ENCODE data around the gene SLC26A2. TPM values are rescaled to one million over a fixed set of nuclear protein-coding genes. Genes with fewer than 3 reads are reported as not detected.

The SLC26A2 gene
- total and polyA plus RNA-seq, 10 of the 15 experiments (the other 5 are each of a cell fraction or from before 2014, with no cell fraction given) = 1.7 to 6.4 (median 4.2) TPM

DNA sequence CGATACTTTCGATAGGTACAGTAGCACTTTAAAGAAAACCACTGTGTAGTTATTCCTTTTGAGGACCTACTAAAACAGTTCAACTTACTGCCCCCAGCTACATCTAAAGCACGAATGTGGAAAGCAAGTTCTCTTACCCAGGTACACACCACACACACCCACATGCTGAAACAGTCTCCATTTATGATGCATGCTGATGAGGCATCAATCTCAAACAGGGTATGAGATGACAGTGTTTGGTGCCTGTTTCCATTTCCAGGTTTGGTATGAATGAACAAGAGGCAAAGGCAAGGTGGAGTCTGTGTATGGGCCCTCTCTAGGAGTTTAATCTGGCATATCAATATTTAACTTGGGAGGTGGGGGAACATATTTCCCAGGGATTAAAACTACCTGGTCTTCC is 53.9 kb downstream of the SLC26A2 start:
- no peaks in the 10 kb centered on the region for H4K20me1 ChIP-seq (ENCODE audit: control insufficient read depth, insufficient read depth)
- intact Hi-C loops (cut with micrococcal nuclease; ENCODE audit: unreplicated experiment) (no loop called here), in situ Hi-C loops (cut with MboI) (no loop called here)
- TF ChIP-seq RFX5 (IDR thresholded peaks at IDR 0.05; ENCODE audit: low read depth, low read length) = no peak
- TF ChIP-seq SREBF1 (IDR thresholded peaks at IDR 0.05; ENCODE audit: low read length) = no peak
- no peak for TF ChIP-seq BRCA1 (IDR thresholded peaks at IDR 0.05; ENCODE audit: low read depth, low read length)
- TF ChIP-seq, protein P1, sequence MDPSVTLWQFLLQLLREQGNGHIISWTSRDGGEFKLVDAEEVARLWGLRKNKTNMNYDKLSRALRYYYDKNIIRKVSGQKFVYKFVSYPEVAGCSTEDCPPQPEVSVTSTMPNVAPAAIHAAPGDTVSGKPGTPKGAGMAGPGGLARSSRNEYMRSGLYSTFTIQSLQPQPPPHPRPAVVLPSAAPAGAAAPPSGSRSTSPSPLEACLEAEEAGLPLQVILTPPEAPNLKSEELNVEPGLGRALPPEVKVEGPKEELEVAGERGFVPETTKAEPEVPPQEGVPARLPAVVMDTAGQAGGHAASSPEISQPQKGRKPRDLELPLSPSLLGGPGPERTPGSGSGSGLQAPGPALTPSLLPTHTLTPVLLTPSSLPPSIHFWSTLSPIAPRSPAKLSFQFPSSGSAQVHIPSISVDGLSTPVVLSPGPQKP (IDR thresholded peaks at IDR 0.05; ENCODE audit: low read depth, low read length) = no peak
- no peak for TF ChIP-seq MTA3 (IDR thresholded peaks at IDR 0.05; ENCODE audit: borderline replicate concordance, low read length)
- no peak for TF ChIP-seq ESRRA (IDR thresholded peaks at IDR 0.05; ENCODE audit: low read length)
- no peak for TF ChIP-seq CBX5 (IDR thresholded peaks at IDR 0.05; ENCODE audit: low read depth)
- no peak for TF ChIP-seq CREB1 (IDR thresholded peaks at IDR 0.05; ENCODE audit: low read depth)
- TF ChIP-seq WRNIP1 (IDR thresholded peaks at IDR 0.05; ENCODE audit: borderline replicate concordance, low read depth, low read length) = no peak
- TF ChIP-seq BACH1 (IDR thresholded peaks at IDR 0.05; ENCODE audit: borderline replicate concordance) = no peak
- TF ChIP-seq, protein P2, sequence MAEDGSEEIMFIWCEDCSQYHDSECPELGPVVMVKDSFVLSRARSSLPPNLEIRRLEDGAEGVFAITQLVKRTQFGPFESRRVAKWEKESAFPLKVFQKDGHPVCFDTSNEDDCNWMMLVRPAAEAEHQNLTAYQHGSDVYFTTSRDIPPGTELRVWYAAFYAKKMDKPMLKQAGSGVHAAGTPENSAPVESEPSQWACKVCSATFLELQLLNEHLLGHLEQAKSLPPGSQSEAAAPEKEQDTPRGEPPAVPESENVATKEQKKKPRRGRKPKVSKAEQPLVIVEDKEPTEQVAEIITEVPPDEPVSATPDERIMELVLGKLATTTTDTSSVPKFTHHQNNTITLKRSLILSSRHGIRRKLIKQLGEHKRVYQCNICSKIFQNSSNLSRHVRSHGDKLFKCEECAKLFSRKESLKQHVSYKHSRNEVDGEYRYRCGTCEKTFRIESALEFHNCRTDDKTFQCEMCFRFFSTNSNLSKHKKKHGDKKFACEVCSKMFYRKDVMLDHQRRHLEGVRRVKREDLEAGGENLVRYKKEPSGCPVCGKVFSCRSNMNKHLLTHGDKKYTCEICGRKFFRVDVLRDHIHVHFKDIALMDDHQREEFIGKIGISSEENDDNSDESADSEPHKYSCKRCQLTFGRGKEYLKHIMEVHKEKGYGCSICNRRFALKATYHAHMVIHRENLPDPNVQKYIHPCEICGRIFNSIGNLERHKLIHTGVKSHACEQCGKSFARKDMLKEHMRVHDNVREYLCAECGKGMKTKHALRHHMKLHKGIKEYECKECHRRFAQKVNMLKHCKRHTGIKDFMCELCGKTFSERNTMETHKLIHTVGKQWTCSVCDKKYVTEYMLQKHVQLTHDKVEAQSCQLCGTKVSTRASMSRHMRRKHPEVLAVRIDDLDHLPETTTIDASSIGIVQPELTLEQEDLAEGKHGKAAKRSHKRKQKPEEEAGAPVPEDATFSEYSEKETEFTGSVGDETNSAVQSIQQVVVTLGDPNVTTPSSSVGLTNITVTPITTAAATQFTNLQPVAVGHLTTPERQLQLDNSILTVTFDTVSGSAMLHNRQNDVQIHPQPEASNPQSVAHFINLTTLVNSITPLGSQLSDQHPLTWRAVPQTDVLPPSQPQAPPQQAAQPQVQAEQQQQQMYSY (CRISPR knock-in tag; IDR thresholded peaks at IDR 0.05) = no peak
- no peak for TF ChIP-seq EZH2 (IDR thresholded peaks at IDR 0.05; ENCODE audit: borderline replicate concordance, control insufficient read depth, low read depth, low read length)
- TF ChIP-seq, protein P3, sequence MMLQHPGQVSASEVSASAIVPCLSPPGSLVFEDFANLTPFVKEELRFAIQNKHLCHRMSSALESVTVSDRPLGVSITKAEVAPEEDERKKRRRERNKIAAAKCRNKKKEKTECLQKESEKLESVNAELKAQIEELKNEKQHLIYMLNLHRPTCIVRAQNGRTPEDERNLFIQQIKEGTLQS (IDR thresholded peaks at IDR 0.05; ENCODE audit: borderline replicate concordance, extremely low read depth, low read depth, low read length) = no peak
- TF ChIP-seq, protein P4, sequence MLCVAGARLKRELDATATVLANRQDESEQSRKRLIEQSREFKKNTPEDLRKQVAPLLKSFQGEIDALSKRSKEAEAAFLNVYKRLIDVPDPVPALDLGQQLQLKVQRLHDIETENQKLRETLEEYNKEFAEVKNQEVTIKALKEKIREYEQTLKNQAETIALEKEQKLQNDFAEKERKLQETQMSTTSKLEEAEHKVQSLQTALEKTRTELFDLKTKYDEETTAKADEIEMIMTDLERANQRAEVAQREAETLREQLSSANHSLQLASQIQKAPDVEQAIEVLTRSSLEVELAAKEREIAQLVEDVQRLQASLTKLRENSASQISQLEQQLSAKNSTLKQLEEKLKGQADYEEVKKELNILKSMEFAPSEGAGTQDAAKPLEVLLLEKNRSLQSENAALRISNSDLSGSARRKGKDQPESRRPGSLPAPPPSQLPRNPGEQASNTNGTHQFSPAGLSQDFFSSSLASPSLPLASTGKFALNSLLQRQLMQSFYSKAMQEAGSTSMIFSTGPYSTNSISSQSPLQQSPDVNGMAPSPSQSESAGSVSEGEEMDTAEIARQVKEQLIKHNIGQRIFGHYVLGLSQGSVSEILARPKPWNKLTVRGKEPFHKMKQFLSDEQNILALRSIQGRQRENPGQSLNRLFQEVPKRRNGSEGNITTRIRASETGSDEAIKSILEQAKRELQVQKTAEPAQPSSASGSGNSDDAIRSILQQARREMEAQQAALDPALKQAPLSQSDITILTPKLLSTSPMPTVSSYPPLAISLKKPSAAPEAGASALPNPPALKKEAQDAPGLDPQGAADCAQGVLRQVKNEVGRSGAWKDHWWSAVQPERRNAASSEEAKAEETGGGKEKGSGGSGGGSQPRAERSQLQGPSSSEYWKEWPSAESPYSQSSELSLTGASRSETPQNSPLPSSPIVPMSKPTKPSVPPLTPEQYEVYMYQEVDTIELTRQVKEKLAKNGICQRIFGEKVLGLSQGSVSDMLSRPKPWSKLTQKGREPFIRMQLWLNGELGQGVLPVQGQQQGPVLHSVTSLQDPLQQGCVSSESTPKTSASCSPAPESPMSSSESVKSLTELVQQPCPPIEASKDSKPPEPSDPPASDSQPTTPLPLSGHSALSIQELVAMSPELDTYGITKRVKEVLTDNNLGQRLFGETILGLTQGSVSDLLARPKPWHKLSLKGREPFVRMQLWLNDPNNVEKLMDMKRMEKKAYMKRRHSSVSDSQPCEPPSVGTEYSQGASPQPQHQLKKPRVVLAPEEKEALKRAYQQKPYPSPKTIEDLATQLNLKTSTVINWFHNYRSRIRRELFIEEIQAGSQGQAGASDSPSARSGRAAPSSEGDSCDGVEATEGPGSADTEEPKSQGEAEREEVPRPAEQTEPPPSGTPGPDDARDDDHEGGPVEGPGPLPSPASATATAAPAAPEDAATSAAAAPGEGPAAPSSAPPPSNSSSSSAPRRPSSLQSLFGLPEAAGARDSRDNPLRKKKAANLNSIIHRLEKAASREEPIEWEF (IDR thresholded peaks at IDR 0.05; ENCODE audit: insufficient replicate concordance, low read depth, low read length) = no peak
- no peak overlapping the region for H3K4me2 ChIP-seq (ENCODE audit: control insufficient read depth, insufficient read depth)
- no peaks in the 10 kb centered on the region for H3K4me1 ChIP-seq (ENCODE audit: control insufficient read depth, insufficient read depth, low read length)
- peaks cover 8% of the 10 kb centered on the region; the same call in 2 of the 3 replicates for H3K9me3 ChIP-seq (replicated peaks; ENCODE audit: control insufficient read depth, insufficient read depth, low read length)
- H3K36me3 ChIP-seq (ENCODE audit: control insufficient read depth in 2 of 2, insufficient read depth in 2 of 2, low read length in 1 of 2) = peaks cover 23 to 47% of the 10 kb centered on the region in 2 experiments
- BruUV-seq (replicated peaks) = no TSS peak
- H3K27ac ChIP-seq (ENCODE audit: control insufficient read depth, insufficient read depth) = no peak overlapping the region
- ChIA-PET SMC1A (ENCODE audit: uncharacterized antibody, unreplicated experiment) (no interaction called here), POLR2A (no interaction called here), RAD21 (ENCODE audit: unreplicated experiment) (no interaction called here), CTCF (no interaction called here)
- 98% methylated on average over 3 of the region's 3 CpGs for WGBS (ENCODE audit: insufficient coverage, insufficient replicate concordance, low lambda C conversion rate, missing lambda C conversion rate)
- H3K79me2 ChIP-seq (ENCODE audit: control insufficient read depth, insufficient read depth, low read length) = no peaks in the 10 kb centered on the region; the same call in 1 of the 2 replicates
- no peak overlapping the region for H2AFZ ChIP-seq (ENCODE audit: control insufficient read depth, low read depth, low read length)
- H3K9ac ChIP-seq (ENCODE audit: control insufficient read depth, insufficient read depth, low read length) = no peak overlapping the region
- no peak overlapping the region for H3K4me3 ChIP-seq
- ATAC-seq (no peak), DNase-seq (ENCODE audit: low read depth, low spot score) (no peak), FAIRE-seq (no peak)
- no peaks in the 10 kb centered on the region for H3K27me3 ChIP-seq (replicated peaks in 1 of 2; ENCODE audit: control insufficient read depth in 2 of 2, insufficient read depth in 2 of 2, low read length in 1 of 2)
